ENCODE measurements around the gene XYLT1. TPM values are rescaled to one million over a fixed set of nuclear protein-coding genes. Genes with fewer than 3 reads are reported as not detected.
"Not testable (repeated sequence)": the region's sequence is repeated elsewhere in the genome, so short reads cannot be mapped to it uniquely, and the experiment has no call there.

The XYLT1 gene
- polyA plus RNA-seq, 1 donor (not counting 4 experiments of a cell fraction or from before 2014, with no cell fraction given): 4.4 TPM

- TF ChIP-seq EZH2 (IDR thresholded peaks at IDR 0.05; ENCODE audit: low read length): no peak
- TF ChIP-seq, protein P1, sequence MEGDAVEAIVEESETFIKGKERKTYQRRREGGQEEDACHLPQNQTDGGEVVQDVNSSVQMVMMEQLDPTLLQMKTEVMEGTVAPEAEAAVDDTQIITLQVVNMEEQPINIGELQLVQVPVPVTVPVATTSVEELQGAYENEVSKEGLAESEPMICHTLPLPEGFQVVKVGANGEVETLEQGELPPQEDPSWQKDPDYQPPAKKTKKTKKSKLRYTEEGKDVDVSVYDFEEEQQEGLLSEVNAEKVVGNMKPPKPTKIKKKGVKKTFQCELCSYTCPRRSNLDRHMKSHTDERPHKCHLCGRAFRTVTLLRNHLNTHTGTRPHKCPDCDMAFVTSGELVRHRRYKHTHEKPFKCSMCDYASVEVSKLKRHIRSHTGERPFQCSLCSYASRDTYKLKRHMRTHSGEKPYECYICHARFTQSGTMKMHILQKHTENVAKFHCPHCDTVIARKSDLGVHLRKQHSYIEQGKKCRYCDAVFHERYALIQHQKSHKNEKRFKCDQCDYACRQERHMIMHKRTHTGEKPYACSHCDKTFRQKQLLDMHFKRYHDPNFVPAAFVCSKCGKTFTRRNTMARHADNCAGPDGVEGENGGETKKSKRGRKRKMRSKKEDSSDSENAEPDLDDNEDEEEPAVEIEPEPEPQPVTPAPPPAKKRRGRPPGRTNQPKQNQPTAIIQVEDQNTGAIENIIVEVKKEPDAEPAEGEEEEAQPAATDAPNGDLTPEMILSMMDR (optimal IDR thresholded peaks at IDR 0.05 in 1 of 3, IDR thresholded peaks at IDR 0.05 in 1 of 3, conservative IDR thresholded peaks at IDR 0.05 in 1 of 3; ENCODE audit: extremely low read depth in 1 of 3, insufficient read depth in 2 of 3, low read length in 3 of 3): no peak
- Histone ChIP-seq H3K9me1 (ENCODE audit: control insufficient read depth, extremely low read depth, insufficient read depth, low read length) (no peaks in the 10 kb centered on the region), H3K4me1 (ENCODE audit: control insufficient read depth, extremely low read depth, insufficient read depth, low read length) (peaks cover 3% of the 10 kb centered on the region), H3K27ac (ENCODE audit: control insufficient read depth, insufficient read depth, low read length) (no peak overlapping the region), H3K4me2 (ENCODE audit: control insufficient read depth, extremely low read depth, insufficient read depth, low read depth, low read length) (no peak overlapping the region), H3K9ac (ENCODE audit: control insufficient read depth, extremely low read depth, insufficient read depth, low read length) (no peak overlapping the region), H4K20me1 (ENCODE audit: control insufficient read depth, extremely low read depth, insufficient read depth, low read length) (no peaks in the 10 kb centered on the region), H3K79me2 (ENCODE audit: control insufficient read depth, insufficient read depth, low read length) (no peaks in the 10 kb centered on the region), H3K9me3 (ENCODE audit: control insufficient read depth, low read depth, low read length) (no peaks in the 10 kb centered on the region), H3K27me3 (ENCODE audit: control insufficient read depth, extremely low read depth, insufficient read depth, low read length) (no peaks in the 10 kb centered on the region), H3K4me3 (ENCODE audit: control insufficient read depth in 2 of 3, extremely low read depth in 1 of 3, insufficient read depth in 2 of 3, low read depth in 1 of 3, low read length in 3 of 3) (no peak overlapping the region), H3K36me3 (ENCODE audit: control insufficient read depth in 2 of 2, extremely low read depth in 1 of 2, insufficient read depth in 2 of 2, low read length in 2 of 2) (no peaks in the 10 kb centered on the region), H2AFZ (ENCODE audit: control insufficient read depth, low read length) (no peak overlapping the region)
- FAIRE-seq (no peak), DNase-seq (ENCODE audit: low read depth, low spot score) (no peak)
- dilution Hi-C loops (cut with MboI; ENCODE audit: extremely low pct_ligation_motif_present, low sequenced_read_pairs): no loop called here
These were observed 134.2 kb downstream of the XYLT1 start for GRCh38 chr16:17336530-17336900.

- no peak overlapping the region for H3K4me3 ChIP-seq (ENCODE audit: control insufficient read depth in 2 of 3, extremely low read depth in 1 of 3, insufficient read depth in 2 of 3, low read depth in 1 of 3, low read length in 3 of 3)
- DNase-seq (ENCODE audit: low read depth, low spot score) (no peak), FAIRE-seq (no peak)
- dilution Hi-C loops (cut with MboI; ENCODE audit: extremely low pct_ligation_motif_present, low sequenced_read_pairs): no loop called here
- TF ChIP-seq EZH2 (IDR thresholded peaks at IDR 0.05; ENCODE audit: low read length): no peak
- TF ChIP-seq, protein P1 (optimal IDR thresholded peaks at IDR 0.05 in 1 of 3, IDR thresholded peaks at IDR 0.05 in 1 of 3, conservative IDR thresholded peaks at IDR 0.05 in 1 of 3; ENCODE audit: extremely low read depth in 1 of 3, insufficient read depth in 2 of 3, low read length in 3 of 3): no peak
- H3K9ac ChIP-seq (ENCODE audit: control insufficient read depth, extremely low read depth, insufficient read depth, low read length): no peak overlapping the region
- no peak overlapping the region for H3K4me2 ChIP-seq (ENCODE audit: control insufficient read depth, extremely low read depth, insufficient read depth, low read depth, low read length)
- no peak overlapping the region for H2AFZ ChIP-seq (ENCODE audit: control insufficient read depth, low read length)
- H3K4me1 ChIP-seq (ENCODE audit: control insufficient read depth, extremely low read depth, insufficient read depth, low read length): peaks cover 3% of the 10 kb centered on the region
- H3K27ac ChIP-seq (ENCODE audit: control insufficient read depth, insufficient read depth, low read length): no peak overlapping the region
- no peaks in the 10 kb centered on the region for H3K79me2 ChIP-seq (ENCODE audit: control insufficient read depth, insufficient read depth, low read length)
- no peaks in the 10 kb centered on the region for H3K9me3 ChIP-seq (ENCODE audit: control insufficient read depth, low read depth, low read length)
- H3K36me3 ChIP-seq (ENCODE audit: control insufficient read depth in 2 of 2, extremely low read depth in 1 of 2, insufficient read depth in 2 of 2, low read length in 2 of 2): no peaks in the 10 kb centered on the region
- H3K9me1 ChIP-seq (ENCODE audit: control insufficient read depth, extremely low read depth, insufficient read depth, low read length): no peaks in the 10 kb centered on the region
- no peaks in the 10 kb centered on the region for H3K27me3 ChIP-seq (ENCODE audit: control insufficient read depth, extremely low read depth, insufficient read depth, low read length)
- H4K20me1 ChIP-seq (ENCODE audit: control insufficient read depth, extremely low read depth, insufficient read depth, low read length): no peaks in the 10 kb centered on the region
These were observed 134.8 kb downstream of the XYLT1 start for GRCh38 chr16:17335826-17336529.

DNA sequence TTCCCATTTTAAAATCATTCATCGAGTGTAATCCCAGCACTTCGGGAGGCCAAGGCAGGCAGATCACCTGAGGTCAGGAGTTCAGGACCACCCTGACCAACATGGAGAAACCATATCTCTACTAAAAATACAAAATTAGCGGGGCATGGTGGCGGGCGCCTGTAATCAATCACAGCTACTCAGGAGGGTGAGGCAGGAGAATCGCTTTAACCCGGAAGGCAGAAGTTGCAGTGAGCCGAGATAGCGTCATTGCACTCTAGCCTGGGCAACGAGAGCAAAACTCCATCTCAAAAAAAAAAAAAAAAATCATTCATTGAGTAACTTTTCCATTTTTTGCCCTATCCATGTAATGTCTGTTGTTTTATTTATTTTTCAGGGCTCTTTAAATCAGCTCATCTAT, 135.4 kb downstream of the XYLT1 start:
- H3K36me3 ChIP-seq (ENCODE audit: control insufficient read depth in 2 of 2, extremely low read depth in 1 of 2, insufficient read depth in 2 of 2, low read length in 2 of 2); H3K79me2 ChIP-seq (ENCODE audit: control insufficient read depth, insufficient read depth, low read length); H3K4me1 ChIP-seq (ENCODE audit: control insufficient read depth, extremely low read depth, insufficient read depth, low read length); H3K9me3 ChIP-seq (ENCODE audit: control insufficient read depth, low read depth, low read length); dilution Hi-C loops (cut with MboI; ENCODE audit: extremely low pct_ligation_motif_present, low sequenced_read_pairs); H2AFZ ChIP-seq (ENCODE audit: control insufficient read depth, low read length); H3K9ac ChIP-seq (ENCODE audit: control insufficient read depth, extremely low read depth, insufficient read depth, low read length); H3K27ac ChIP-seq (ENCODE audit: control insufficient read depth, insufficient read depth, low read length); H4K20me1 ChIP-seq (ENCODE audit: control insufficient read depth, extremely low read depth, insufficient read depth, low read length); DNase-seq (ENCODE audit: low read depth, low spot score); H3K4me3 ChIP-seq (ENCODE audit: control insufficient read depth in 2 of 3, extremely low read depth in 1 of 3, insufficient read depth in 2 of 3, low read depth in 1 of 3, low read length in 3 of 3); H3K27me3 ChIP-seq (ENCODE audit: control insufficient read depth, extremely low read depth, insufficient read depth, low read length); H3K9me1 ChIP-seq (ENCODE audit: control insufficient read depth, extremely low read depth, insufficient read depth, low read length); H3K4me2 ChIP-seq (ENCODE audit: control insufficient read depth, extremely low read depth, insufficient read depth, low read depth, low read length); FAIRE-seq: not testable (repeated sequence)
